ENCODE results near the gene ELL. TPM values are rescaled to one million over a fixed set of nuclear protein-coding genes. Genes with fewer than 3 reads are reported as not detected.

Gene ELL
- total RNA-seq, 2 experiments from 2014 or later: 14.1 TPM

DNA sequence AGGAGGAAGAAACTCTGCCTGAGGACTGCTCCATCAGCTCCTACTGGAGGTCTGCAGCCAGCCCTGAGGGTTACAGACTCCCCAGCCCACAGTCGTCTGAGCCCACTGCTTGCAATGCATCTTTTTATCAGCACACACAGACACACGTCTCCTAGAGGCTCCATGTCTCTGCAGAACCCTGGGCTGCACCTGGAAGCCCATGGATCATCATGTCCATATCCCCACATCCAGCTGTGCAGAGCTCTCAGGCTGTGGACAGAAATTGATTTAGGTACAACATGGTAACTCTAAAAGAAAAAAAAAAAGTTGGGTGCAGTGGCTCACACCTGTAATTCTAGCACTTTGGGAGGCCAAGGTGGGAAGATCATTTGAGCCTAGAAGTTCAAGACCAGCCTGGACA lies 51.1 kb downstream of the ELL start:
- Mint-ChIP-seq H3K4me3 (no peak overlapping the region), H3K27me3 (ENCODE audit: low read depth) (no peaks in the 10 kb centered on the region), H3K36me3 (ENCODE audit: low read depth) (no peaks in the 10 kb centered on the region), H3K4me1 (ENCODE audit: low read depth) (peaks cover 12% of the 10 kb centered on the region), H3K27ac (no peak overlapping the region), H3K9me3 (no peaks in the 10 kb centered on the region)
- no peak for DNase-seq
- CTCF ChIA-PET: interaction anchor here (0.6 to 3.7 kb wide), 8 partner anchors 10 to 390 kb away, joined by 3 to 15 read pairs (median 4); partner anchors contain the start of gene ELL
- intact Hi-C loops (cut with micrococcal nuclease): loop anchor here (2.0 to 5.0 kb wide), 4 partner anchors 50 to 377 kb away; partner anchors contain the start of gene REX1BD

DNA sequence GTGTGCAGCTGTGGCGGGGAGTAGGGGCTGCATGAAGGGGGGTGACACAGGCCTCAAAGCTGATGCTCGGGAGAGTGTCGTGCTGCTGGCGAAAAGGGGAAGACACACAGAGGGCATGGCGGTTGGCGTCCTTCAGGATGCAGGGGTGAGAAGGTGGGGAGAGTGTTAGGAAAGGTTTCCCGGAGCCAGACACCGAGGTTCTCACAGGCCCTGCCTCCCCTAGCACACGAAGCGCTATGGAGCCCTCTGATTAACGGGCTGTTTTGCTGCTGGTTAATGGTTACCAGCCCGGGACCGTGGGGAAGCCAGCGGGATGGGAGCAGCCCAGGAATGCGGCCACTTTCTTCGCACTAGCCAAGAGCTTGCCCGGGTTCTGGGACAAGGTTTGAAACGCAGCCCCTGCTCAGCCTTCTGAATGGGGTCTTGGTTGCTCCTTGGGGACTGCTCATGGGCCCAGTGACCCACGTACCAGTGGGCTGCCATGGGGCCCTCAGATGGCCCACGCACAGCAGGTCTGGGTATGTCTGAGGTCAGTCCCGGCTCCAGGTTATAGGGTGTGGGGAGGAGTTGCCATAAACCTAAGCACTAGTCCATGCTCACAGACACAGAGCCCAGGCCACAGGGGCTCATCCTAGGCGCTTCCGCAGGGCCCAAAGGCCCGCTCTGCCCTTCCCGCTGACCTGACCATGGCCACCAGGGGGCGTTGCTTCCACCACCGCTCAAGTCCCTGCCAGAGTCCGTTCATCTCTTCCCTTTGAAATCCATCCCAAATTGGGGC lies 52.6 kb downstream of the ELL start:
- peaks cover 7% of the 10 kb centered on the region for H3K36me3 Mint-ChIP-seq (ENCODE audit: low read depth)
- H3K4me3 Mint-ChIP-seq: no peak overlapping the region
- DNase-seq: peak; percentile 72
- CTCF ChIA-PET: interaction anchor here (0.6 to 3.7 kb wide), 10 partner anchors 8 to 381 kb away, joined by 3 to 15 read pairs (median 4); partner anchors contain the start of genes ELL and REX1BD
- H3K27me3 Mint-ChIP-seq (ENCODE audit: low read depth): no peaks in the 10 kb centered on the region
- no peak overlapping the region for H3K27ac Mint-ChIP-seq
- no peaks in the 10 kb centered on the region for H3K9me3 Mint-ChIP-seq
- intact Hi-C loops (cut with micrococcal nuclease): no loop called here
- H3K4me1 Mint-ChIP-seq (ENCODE audit: low read depth): peaks cover 2% of the 10 kb centered on the region

DNA sequence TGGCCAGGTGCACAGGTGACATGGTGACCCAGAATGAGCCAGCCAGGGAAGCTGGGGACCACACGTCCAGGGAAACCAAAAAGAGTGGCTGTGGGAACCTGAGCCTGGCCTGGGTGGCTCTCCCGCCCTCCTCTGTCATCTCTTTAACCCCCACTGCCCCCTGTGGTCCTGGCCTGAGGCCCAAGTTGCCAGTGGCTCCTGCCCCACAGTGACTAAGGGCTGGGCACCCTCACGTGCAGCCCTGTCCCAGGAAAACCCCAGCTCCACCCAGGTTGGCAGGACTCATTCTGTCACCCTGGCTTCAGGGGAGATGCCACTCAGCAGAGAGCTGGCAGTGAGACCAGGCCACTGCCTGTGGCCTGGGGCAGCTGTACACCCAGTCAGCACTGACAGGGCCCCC lies 53.4 kb downstream of the ELL start:
- no peaks in the 10 kb centered on the region for H3K27me3 Mint-ChIP-seq (ENCODE audit: low read depth)
- peaks cover 7% of the 10 kb centered on the region for H3K36me3 Mint-ChIP-seq (ENCODE audit: low read depth)
- no peak overlapping the region for H3K4me3 Mint-ChIP-seq
- H3K27ac Mint-ChIP-seq: no peak overlapping the region
- H3K4me1 Mint-ChIP-seq (ENCODE audit: low read depth): peaks cover 2% of the 10 kb centered on the region
- CTCF ChIA-PET: interaction anchor here (0.8 to 3.7 kb wide), 4 partner anchors 10 to 382 kb away, joined by 3 to 15 read pairs (median 4); partner anchors contain the start of gene ELL
- intact Hi-C loops (cut with micrococcal nuclease): no loop called here
- DNase-seq: no peak
- no peaks in the 10 kb centered on the region for H3K9me3 Mint-ChIP-seq

DNA sequence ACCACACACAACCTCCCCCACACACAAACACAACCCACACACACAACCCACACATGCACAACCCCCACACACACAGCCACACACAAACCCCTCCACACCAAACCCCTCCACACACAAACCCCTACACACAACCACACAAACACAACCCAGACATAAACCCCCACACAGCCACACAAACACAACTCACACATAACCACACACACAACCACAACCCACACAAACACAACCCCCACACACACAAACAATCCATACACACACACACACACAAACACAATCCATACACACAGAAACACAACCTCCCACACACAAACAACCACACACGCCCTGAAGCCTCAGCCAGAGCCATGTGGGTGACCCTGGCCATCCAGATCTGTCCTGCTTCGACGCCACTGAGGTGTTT lies 53.9 kb downstream of the ELL start:
- intact Hi-C loops (cut with micrococcal nuclease): no loop called here
- H3K36me3 Mint-ChIP-seq (ENCODE audit: low read depth): peaks cover 7% of the 10 kb centered on the region
- DNase-seq: no peak
- H3K4me3 Mint-ChIP-seq: no peak overlapping the region
- CTCF ChIA-PET: interaction anchor here (0.8 to 3.7 kb wide), 3 partner anchors 10 to 52 kb away, joined by 3 to 15 read pairs (median 4); partner anchors contain the start of gene ELL
- no peak overlapping the region for H3K27ac Mint-ChIP-seq
- H3K4me1 Mint-ChIP-seq (ENCODE audit: low read depth): peaks cover 2% of the 10 kb centered on the region
- no peaks in the 10 kb centered on the region for H3K27me3 Mint-ChIP-seq (ENCODE audit: low read depth)
- H3K9me3 Mint-ChIP-seq: no peaks in the 10 kb centered on the region

DNA sequence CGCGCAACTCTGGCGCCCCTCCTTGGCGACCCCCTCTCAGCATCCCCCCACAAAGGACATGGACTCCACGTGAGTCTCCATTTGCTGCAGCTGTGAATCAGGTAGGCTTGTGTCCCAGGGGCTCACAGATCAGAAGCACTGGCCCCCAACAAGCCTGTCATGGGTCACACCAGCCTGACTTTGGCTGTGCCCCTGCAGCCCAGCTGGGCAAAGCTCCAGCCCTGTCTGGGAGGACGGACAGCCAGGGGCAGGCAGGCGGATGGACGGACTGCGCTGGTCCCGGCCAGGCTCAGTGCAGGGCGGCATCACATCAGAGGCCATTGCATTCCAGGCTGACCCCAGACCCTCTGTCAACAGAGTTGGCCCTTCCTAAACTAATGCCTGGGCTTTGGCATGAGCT lies 55.5 kb downstream of the ELL start:
- H3K27me3 Mint-ChIP-seq (ENCODE audit: low read depth): no peaks in the 10 kb centered on the region
- peaks cover 7% of the 10 kb centered on the region for H3K36me3 Mint-ChIP-seq (ENCODE audit: low read depth)
- CTCF ChIA-PET: interaction anchor here (0.7 to 8.8 kb wide), 2 partner anchors 16 to 300 kb away, joined by 3 to 60 read pairs; no protein-coding TSS in a partner anchor
- no peak for DNase-seq
- no peak overlapping the region for H3K27ac Mint-ChIP-seq
- no peaks in the 10 kb centered on the region for H3K9me3 Mint-ChIP-seq
- no peak overlapping the region for H3K4me3 Mint-ChIP-seq
- intact Hi-C loops (cut with micrococcal nuclease): no loop called here
- peaks cover 2% of the 10 kb centered on the region for H3K4me1 Mint-ChIP-seq (ENCODE audit: low read depth)

DNA sequence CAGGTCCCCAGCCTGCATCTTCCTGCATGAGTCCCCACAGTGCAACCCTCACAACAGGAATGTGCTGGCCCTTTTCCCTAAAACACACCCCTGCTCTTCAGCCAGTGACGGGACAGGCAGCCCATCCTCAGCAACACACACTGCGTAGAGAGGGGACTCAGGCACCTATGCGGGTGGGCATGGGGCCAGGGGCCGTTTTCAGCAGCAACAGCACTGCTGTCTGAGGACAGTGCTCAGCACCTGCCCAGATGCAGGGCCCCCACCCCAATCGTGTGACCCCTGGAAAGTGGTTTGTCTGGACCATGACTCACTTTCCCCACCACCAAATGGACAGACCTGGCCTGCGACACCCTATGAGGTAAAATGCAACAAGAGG lies 55.9 kb downstream of the ELL start:
- Mint-ChIP-seq H3K27me3 (ENCODE audit: low read depth) (no peaks in the 10 kb centered on the region), H3K27ac (no peak overlapping the region), H3K4me1 (ENCODE audit: low read depth) (peaks cover 2% of the 10 kb centered on the region), H3K36me3 (ENCODE audit: low read depth) (peaks cover 7% of the 10 kb centered on the region), H3K9me3 (no peaks in the 10 kb centered on the region), H3K4me3 (no peak overlapping the region)
- DNase-seq: no peak
- intact Hi-C loops (cut with micrococcal nuclease): no loop called here
- CTCF ChIA-PET: interaction anchor here (8.8 kb wide), 1 partner anchor 15 kb away, joined by 60 read pairs; no protein-coding TSS in a partner anchor

DNA sequence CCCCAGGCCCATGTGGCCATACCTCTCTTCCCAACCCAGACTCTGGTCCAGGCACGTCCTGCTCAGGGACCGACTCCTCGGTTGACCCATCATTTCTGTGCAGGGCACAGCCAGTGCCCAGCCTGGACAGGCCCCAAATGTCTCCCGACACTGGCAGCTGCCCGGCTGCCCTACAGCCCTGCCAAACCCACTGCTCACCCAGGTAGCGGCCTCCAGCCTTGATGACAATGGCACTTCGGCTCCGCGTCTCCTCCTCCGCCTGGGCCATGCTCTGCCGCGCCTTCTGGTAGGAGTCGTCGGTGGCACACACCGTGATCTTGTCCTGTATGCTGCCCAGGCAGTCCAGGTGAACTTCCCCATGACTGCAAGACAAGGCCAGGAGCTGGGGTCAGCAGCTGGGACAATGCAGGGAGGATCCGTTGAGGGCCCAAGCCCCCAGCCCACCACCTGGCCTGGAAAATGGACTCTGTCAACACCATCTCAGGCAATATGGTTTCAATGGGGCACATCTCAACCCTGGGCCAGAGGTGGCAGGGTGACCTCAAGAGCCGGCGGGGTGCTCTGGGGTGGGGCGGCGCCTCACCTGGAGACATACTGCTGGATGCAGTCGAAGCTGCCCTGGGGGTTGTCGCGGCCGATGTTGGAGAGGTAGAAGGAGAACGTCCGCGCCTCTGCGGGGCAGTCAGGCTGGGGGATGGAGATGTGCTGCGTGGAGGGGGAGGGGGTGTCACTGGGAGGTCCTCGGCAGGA lies 56.5 kb downstream of the ELL start:
- Mint-ChIP-seq H3K36me3 (ENCODE audit: low read depth) (peaks cover 7% of the 10 kb centered on the region), H3K27me3 (ENCODE audit: low read depth) (no peaks in the 10 kb centered on the region), H3K4me1 (ENCODE audit: low read depth) (peaks cover 2% of the 10 kb centered on the region), H3K9me3 (no peaks in the 10 kb centered on the region), H3K27ac (no peak overlapping the region), H3K4me3 (no peak overlapping the region)
- intact Hi-C loops (cut with micrococcal nuclease): no loop called here
- CTCF ChIA-PET: interaction anchor here (0.6 to 8.8 kb wide), 4 partner anchors 15 to 137 kb away, joined by 3 to 60 read pairs (median 4); no protein-coding TSS in a partner anchor
- DNase-seq: no peak

DNA sequence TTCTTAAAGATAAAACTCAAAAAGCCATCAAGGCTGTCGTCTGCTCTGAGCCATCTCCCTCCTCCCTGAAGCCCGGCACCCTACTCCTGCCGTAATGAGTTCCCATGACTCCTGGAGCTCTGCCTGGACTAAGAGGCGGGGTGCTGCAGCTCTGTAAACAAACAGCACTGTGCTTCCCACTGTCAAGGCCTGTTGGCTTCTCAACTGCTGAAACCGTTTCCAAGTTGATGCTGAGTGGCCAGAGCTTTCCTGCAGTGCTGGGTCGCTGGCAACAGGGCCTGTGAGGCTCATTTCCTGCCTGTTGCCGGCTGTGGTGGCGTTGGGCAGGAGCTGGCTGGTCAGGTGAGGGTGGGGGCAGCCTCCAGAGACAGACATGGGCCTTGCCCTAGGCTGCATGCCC lies 57.2 kb downstream of the ELL start:
- intact Hi-C loops (cut with micrococcal nuclease): no loop called here
- no peak for DNase-seq
- Mint-ChIP-seq H3K9me3 (no peaks in the 10 kb centered on the region), H3K27ac (no peak overlapping the region), H3K4me3 (no peak overlapping the region), H3K36me3 (ENCODE audit: low read depth) (peaks cover 7% of the 10 kb centered on the region), H3K4me1 (ENCODE audit: low read depth) (peaks cover 2% of the 10 kb centered on the region), H3K27me3 (ENCODE audit: low read depth) (no peaks in the 10 kb centered on the region)
- CTCF ChIA-PET: interaction anchor here (0.6 to 8.8 kb wide), 6 partner anchors 9 to 136 kb away, joined by 3 to 60 read pairs (median 4); no protein-coding TSS in a partner anchor

DNA sequence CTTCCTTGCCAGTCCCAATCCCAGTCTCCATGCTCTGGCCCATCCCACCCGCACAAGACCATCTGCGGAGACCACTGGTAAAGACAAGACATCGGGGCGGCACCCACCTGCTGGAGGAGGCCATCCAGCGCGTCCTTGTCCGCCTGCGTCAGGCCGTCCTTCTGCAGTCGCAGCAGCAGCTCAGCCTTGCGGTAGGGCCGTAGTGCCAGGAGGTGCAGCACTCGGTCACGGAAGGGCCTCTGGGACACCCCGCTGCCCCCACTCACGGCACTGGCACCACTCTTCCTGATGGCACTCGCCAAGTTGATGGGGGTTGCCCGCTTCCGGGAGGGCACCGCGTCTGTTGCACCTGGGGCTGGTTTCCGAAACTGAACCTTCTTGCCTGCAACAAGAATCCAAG lies 60.4 kb downstream of the ELL start:
- H3K36me3 Mint-ChIP-seq (ENCODE audit: low read depth): peaks cover 7% of the 10 kb centered on the region
- no peak for DNase-seq
- no peaks in the 10 kb centered on the region for H3K9me3 Mint-ChIP-seq
- H3K27ac Mint-ChIP-seq: no peak overlapping the region
- H3K27me3 Mint-ChIP-seq (ENCODE audit: low read depth): no peaks in the 10 kb centered on the region
- H3K4me3 Mint-ChIP-seq: no peak overlapping the region
- CTCF ChIA-PET: interaction anchor here (0.6 to 8.8 kb wide), 9 partner anchors 9 to 386 kb away, joined by 3 to 60 read pairs (median 4); no protein-coding TSS in a partner anchor
- intact Hi-C loops (cut with micrococcal nuclease): no loop called here
- H3K4me1 Mint-ChIP-seq (ENCODE audit: low read depth): peaks cover 2% of the 10 kb centered on the region

DNA sequence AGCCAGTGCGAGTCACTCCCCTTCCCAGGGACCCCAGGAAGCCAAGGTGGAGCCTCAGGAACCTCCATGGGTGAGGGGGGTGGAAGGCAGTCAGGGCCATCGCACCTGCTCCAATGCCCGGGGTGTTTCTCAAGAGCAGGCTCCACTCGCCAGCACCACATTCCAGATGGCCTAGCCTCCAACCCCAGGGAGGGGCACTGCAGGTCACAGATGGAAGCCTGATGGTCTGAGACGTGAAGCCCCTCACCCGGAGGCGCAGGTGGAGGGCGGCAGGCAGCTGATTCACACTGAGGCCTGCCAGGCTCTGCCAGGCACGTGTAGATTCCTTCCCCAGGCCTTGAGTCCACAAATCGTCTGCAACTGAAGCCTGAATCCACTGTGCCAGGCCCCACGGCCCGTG lies 61.0 kb downstream of the ELL start:
- intact Hi-C loops (cut with micrococcal nuclease): no loop called here
- no peak for DNase-seq
- Mint-ChIP-seq H3K4me3 (no peak overlapping the region), H3K36me3 (ENCODE audit: low read depth) (peaks cover 7% of the 10 kb centered on the region), H3K27ac (no peak overlapping the region), H3K27me3 (ENCODE audit: low read depth) (no peaks in the 10 kb centered on the region), H3K9me3 (no peaks in the 10 kb centered on the region), H3K4me1 (ENCODE audit: low read depth) (peaks cover 2% of the 10 kb centered on the region)
- CTCF ChIA-PET: interaction anchor here (1.1 to 8.8 kb wide), 6 partner anchors 9 to 427 kb away, joined by 3 to 60 read pairs (median 6); no protein-coding TSS in a partner anchor

DNA sequence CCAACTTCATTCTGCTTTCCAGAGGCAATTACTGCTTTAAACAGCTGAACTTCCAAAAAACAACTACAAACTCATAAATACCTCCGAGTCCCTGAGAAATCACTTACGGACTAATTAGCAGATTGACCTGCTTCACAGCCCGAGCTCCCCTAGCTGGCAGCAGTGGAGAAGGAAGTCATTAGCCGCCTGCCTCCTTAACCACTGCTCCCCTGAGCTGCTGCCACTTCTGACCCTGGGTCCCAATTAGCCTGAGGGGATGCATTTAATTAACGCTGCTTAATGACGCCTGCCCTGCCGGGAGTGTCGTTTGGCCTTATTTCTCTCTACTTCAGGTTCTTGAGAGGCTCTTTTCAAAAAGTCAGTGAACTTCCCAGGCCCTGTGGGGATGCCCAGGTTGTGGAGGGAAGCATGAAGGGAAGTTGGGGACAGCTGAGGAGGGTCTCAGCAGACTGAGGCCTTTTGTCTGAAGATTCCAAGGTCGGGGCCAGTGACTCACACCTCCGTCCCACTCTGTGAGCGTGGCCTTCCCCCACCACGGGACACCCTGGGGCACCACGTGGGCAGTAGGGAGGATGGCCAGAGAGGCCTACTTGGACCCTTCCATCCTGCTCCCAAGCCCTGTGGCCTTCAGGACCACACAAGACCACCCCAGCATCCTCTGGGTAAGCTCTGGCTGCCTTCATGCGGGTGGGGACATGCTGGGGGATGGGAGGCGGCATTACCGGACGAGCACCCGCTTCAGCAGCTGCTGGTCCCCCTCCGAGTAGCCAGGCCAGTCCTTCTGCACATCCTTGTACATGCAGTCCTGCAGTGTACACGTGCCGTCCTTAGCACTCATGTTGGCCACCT lies 64.2 kb downstream of the ELL start:
- H3K27me3 Mint-ChIP-seq (ENCODE audit: low read depth): no peaks in the 10 kb centered on the region
- H3K27ac Mint-ChIP-seq: no peak overlapping the region
- intact Hi-C loops (cut with micrococcal nuclease): no loop called here
- no peaks in the 10 kb centered on the region for H3K36me3 Mint-ChIP-seq (ENCODE audit: low read depth)
- CTCF ChIA-PET: interaction anchor here (0.5 to 1.0 kb wide), 2 partner anchors 12 to 63 kb away, joined by 3 read pairs; no protein-coding TSS in a partner anchor
- no peak for DNase-seq
- H3K4me3 Mint-ChIP-seq: no peak overlapping the region
- H3K4me1 Mint-ChIP-seq (ENCODE audit: low read depth): no peaks in the 10 kb centered on the region
- no peaks in the 10 kb centered on the region for H3K9me3 Mint-ChIP-seq
